HCT116 (cell line): ENCODE data around the gene GALK2. TPM values are rescaled to one million over a fixed set of nuclear protein-coding genes. Genes with fewer than 3 reads are reported as not detected.

Experiments used
- ATAC-seq: fragments of 200-7000 bp; cut with Tn5 transposase; 2 replicates; pipeline ENCODE4 v1.9.1; 2020; ENCODE audit warnings: mild to moderate bottlenecking, moderate library complexity
- BruUV-seq: library from RNA; stranded (reverse); fragments of 400-500 nt; replicated peaks from 2 replicates; lab custom pipeline; 2021; lab: Mats Ljungman, UMichigan
- CTCF ChIA-PET: fragments of 300-600 bp; sonication (Branson Sonifier 250); formaldehyde crosslinking; loops from one replicate; lab custom pipeline; 2021; ENCODE audit warnings: antibody characterized with exemption; lab: Charles Lee
- POLR2A ChIA-PET: fragments of 300-600, 350-600 bp; sonication (Branson Sonifier 250); formaldehyde crosslinking; loops from one replicate; lab custom pipeline; 2021; ENCODE audit warnings: antibody characterized with exemption; lab: Charles Lee
- RAD21 ChIA-PET, 2 experiments: fragments of 300-600 bp; sonication (Branson Sonifier 250); formaldehyde crosslinking; loops; one replicate each; lab custom pipeline; 2023; ENCODE audit warnings: low total read pairs in 2 of 2; ENCODE audit not compliant: uncharacterized antibody in 2 of 2, unreplicated experiment in 2 of 2, low non-redundant PET in 1 of 2; lab: Charles Lee
- DNase-seq: peaks from one replicate; pipeline ENCODE4 v3.0.0-alpha.2; 2010; ENCODE audit warnings: low read depth, low spot score
- H2AFZ ChIP-seq: fragments of 200-600 bp; shearing (Covaris generic), sonication (generic); 2 replicates; pipeline ENCODE4 v1.6.1; 2017; ENCODE audit warnings: low read depth, mixed run types, mixed read lengths, antibody characterized with exemption, low read length; ENCODE audit not compliant: poor library complexity, severe bottlenecking
- H3K27ac ChIP-seq: 2 replicates; pipeline ENCODE4 v1.5.1; 2012; ENCODE audit warnings: low read depth, low read length
- H3K27me3 ChIP-seq: fragments of 200-600 bp; sonication (generic); 2 replicates; pipeline ENCODE4 v1.6.1; 2016; ENCODE audit warnings: mixed run types, low read length, mixed read lengths; ENCODE audit not compliant: insufficient read depth
- H3K36me3 ChIP-seq, 2 experiments: fragments of 200-500 bp in 1 of 2; fragments of 200-600 bp in 1 of 2; sonication (Bioruptor generic) in 1 of 2; sonication (generic) in 1 of 2; 2 replicates each; pipeline versions ENCODE4 v1.5.1 to v1.6.1; 2014 to 2016; ENCODE audit warnings: low read length in 2 of 2, inconsistent platforms in 1 of 2, mixed read lengths in 1 of 2, mixed run types in 1 of 2; ENCODE audit not compliant: insufficient read depth in 2 of 2, control insufficient read depth in 1 of 2
- H3K4me1 ChIP-seq, 2 experiments: fragments of 200-600 bp in 1 of 2; sonication (generic) in 1 of 2; 2 replicates each; pipeline versions ENCODE4 v1.5.1 to v1.6.1; 2012 to 2017; ENCODE audit warnings: low read length in 2 of 2, inconsistent platforms in 1 of 2, mild to moderate bottlenecking in 1 of 2, mixed read lengths in 1 of 2, mixed run types in 1 of 2, moderate library complexity in 1 of 2; ENCODE audit not compliant: insufficient read depth in 2 of 2, control insufficient read depth in 1 of 2
- H3K4me2 ChIP-seq: fragments of 200-600 bp; sonication (generic); 2 replicates; pipeline ENCODE4 v1.6.1; 2017; ENCODE audit warnings: mixed run types, low read length, mixed read lengths
- H3K4me3 ChIP-seq, 2 experiments: fragments of 200-600 bp in 1 of 2; sonication (generic) in 1 of 2; replicated peaks in 1 of 2; 2 replicates each; pipeline ENCODE4 v1.5.1; 2011 to 2016; ENCODE audit warnings: low read length in 2 of 2, control low read depth in 1 of 2, low read depth in 1 of 2, mild to moderate bottlenecking in 1 of 2, mixed read lengths in 1 of 2, mixed run types in 1 of 2
- H3K79me2 ChIP-seq: fragments of 200-600 bp; sonication (generic); 2 replicates; pipeline ENCODE4 v1.6.1; 2017; ENCODE audit warnings: mild to moderate bottlenecking, mixed run types, low read length, moderate library complexity, mixed read lengths; ENCODE audit not compliant: insufficient read depth
- H3K9ac ChIP-seq: fragments of 200-600 bp; sonication (generic); 2 replicates; pipeline ENCODE4 v1.6.1; 2016; ENCODE audit warnings: low read length, mixed read lengths
- H3K9me2 ChIP-seq: fragments of 200-600 bp; sonication (generic), shearing (Covaris generic); 2 replicates; pipeline ENCODE4 v1.6.1; 2017; ENCODE audit warnings: mixed run types, mild to moderate bottlenecking, moderate library complexity; ENCODE audit not compliant: insufficient read depth
- H3K9me3 ChIP-seq, 2 experiments: fragments of 200-500 bp in 1 of 2; fragments of 200-600 bp in 1 of 2; sonication (Bioruptor generic) in 1 of 2; sonication (generic) in 1 of 2; 2 replicates each; pipeline ENCODE4 v1.6.1; 2014 to 2017; ENCODE audit warnings: low read length in 2 of 2, mixed read lengths in 2 of 2, inconsistent platforms in 1 of 2, low read depth in 1 of 2, mild to moderate bottlenecking in 1 of 2, mixed run types in 1 of 2, moderate library complexity in 1 of 2; ENCODE audit not compliant: control insufficient read depth in 1 of 2, insufficient read depth in 1 of 2
- H4K20me1 ChIP-seq: fragments of 200-600 bp; sonication (generic), shearing (Covaris generic); 2 replicates; pipeline ENCODE4 v1.6.1; 2017; ENCODE audit warnings: mixed run types, mild to moderate bottlenecking, moderate library complexity; ENCODE audit not compliant: insufficient read depth
- ATF3 ChIP-seq: IDR thresholded peaks from 2 replicates; pipeline ENCODE4 v1.6.1; 2012
- CBX3 ChIP-seq: IDR thresholded peaks from 2 replicates; pipeline ENCODE4 v1.6.1; 2012; ENCODE audit warnings: low read depth
- EGR1 ChIP-seq: IDR thresholded peaks from 2 replicates; pipeline ENCODE4 v1.6.1; 2012; ENCODE audit warnings: low read depth
- JUND ChIP-seq: IDR thresholded peaks from 2 replicates; pipeline ENCODE4 v1.6.1; 2012
- POLR2AphosphoS5 ChIP-seq: IDR thresholded peaks from 2 replicates; pipeline ENCODE4 v1.6.1; 2011; ENCODE audit warnings: mild to moderate bottlenecking, low read depth, low read length, moderate library complexity
- RAD21 ChIP-seq: IDR thresholded peaks from 2 replicates; pipeline ENCODE4 v1.6.1; 2012; ENCODE audit warnings: low read depth, mild to moderate bottlenecking
- SIN3A ChIP-seq: IDR thresholded peaks from 2 replicates; pipeline ENCODE4 v1.6.1; 2012; ENCODE audit warnings: low read depth
- SRF ChIP-seq: IDR thresholded peaks from 2 replicates; pipeline ENCODE4 v1.6.1; 2012; ENCODE audit warnings: low read depth
- TCF7L2 ChIP-seq: IDR thresholded peaks from 2 replicates; pipeline ENCODE4 v1.7.0; 2011; ENCODE audit warnings: borderline replicate concordance, inconsistent platforms; ENCODE audit not compliant: insufficient read depth, insufficient read length; ENCODE audit errors: extremely low read depth
- YY1 ChIP-seq: IDR thresholded peaks from 2 replicates; pipeline ENCODE4 v1.6.1; 2011; ENCODE audit warnings: low read length, low read depth, moderate library complexity, mild to moderate bottlenecking; ENCODE audit not compliant: insufficient replicate concordance; ENCODE audit errors: extremely low read depth
- ZBTB33 ChIP-seq: IDR thresholded peaks from 2 replicates; pipeline ENCODE4 v1.6.1; 2011; ENCODE audit warnings: mild to moderate bottlenecking, low read length, moderate library complexity; ENCODE audit not compliant: insufficient replicate concordance; ENCODE audit errors: extremely low read depth
- ZNF274 ChIP-seq: fragments of 200-500 bp; sonication (Bioruptor generic); IDR thresholded peaks from 2 replicates; pipeline ENCODE4 v1.6.1; 2014; ENCODE audit warnings: mild to moderate bottlenecking, low read depth, low read length, inconsistent platforms
- intact Hi-C: fragments of 100-400 bp; cut with micrococcal nuclease; formaldehyde crosslinking; loops from 2 replicates; pipeline ENCODE4 v1.10.0; 2022
- total RNA-seq: library from RNA; stranded (reverse); gene quantifications from one replicate; pipeline ENCODE4 v1.2.1, GENCODE V29; 2021; ENCODE audit not compliant: unreplicated experiment

GALK2 gene
- total RNA-seq, 1 experiment from 2014 or later = 18.7 TPM

- no TSS peak for BruUV-seq
- Histone ChIP-seq H3K9ac (no peak overlapping the region), H3K4me3 (no peak overlapping the region), H3K79me2 (no peaks in the 10 kb centered on the region), H4K20me1 (no peaks in the 10 kb centered on the region), H3K36me3 (no peaks in the 10 kb centered on the region), H3K27me3 (no peaks in the 10 kb centered on the region), H2AFZ (no peak overlapping the region), H3K9me2 (no peaks in the 10 kb centered on the region), H3K4me1 (no peaks in the 10 kb centered on the region), H3K4me2 (no peak overlapping the region), H3K27ac (no peak overlapping the region), H3K9me3 (no peaks in the 10 kb centered on the region)
- ATAC-seq (no peak), DNase-seq (no peak)
- CTCF ChIA-PET = no interaction called here
- intact Hi-C loops = no loop called here
- TF ChIP-seq SIN3A = no peak
- TF ChIP-seq ATF3 = no peak
- TF ChIP-seq POLR2AphosphoS5 = no peak
- TF ChIP-seq ZNF274 = no peak
- RAD21 ChIA-PET = no interaction called here
- POLR2A ChIA-PET = interaction anchor here (0.7 kb wide), 1 partner anchor 291 kb away, joined by 3 read pairs; no protein-coding TSS in a partner anchor
Measured at GRCh38 chr15:49327927-49328326, 157.9 kb downstream of the GALK2 start.

- H3K9me3 ChIP-seq = no peaks in the 10 kb centered on the region
- no peaks in the 10 kb centered on the region for H4K20me1 ChIP-seq
- POLR2A ChIA-PET = no interaction called here
- no peaks in the 10 kb centered on the region for H3K79me2 ChIP-seq
- H3K9me2 ChIP-seq = no peaks in the 10 kb centered on the region
- no peak overlapping the region for H2AFZ ChIP-seq
- no peaks in the 10 kb centered on the region for H3K36me3 ChIP-seq
- no peaks in the 10 kb centered on the region for H3K27me3 ChIP-seq
- RAD21 ChIA-PET = no interaction called here
- TF ChIP-seq JUND (no peak), YY1 (no peak), SRF (no peak), SIN3A (no peak), ATF3 (no peak), EGR1 (no peak), CBX3 (no peak), RAD21 (no peak), ZBTB33 (no peak), TCF7L2 (no peak)
- TF ChIP-seq, all 23 proteins: peak for 0
- no peak overlapping the region for H3K9ac ChIP-seq
- no peak for DNase-seq
- CTCF ChIA-PET = no interaction called here
- no TSS peak for BruUV-seq
- no peak overlapping the region for H3K4me2 ChIP-seq
- no peak for ATAC-seq
- H3K4me3 ChIP-seq = no peak overlapping the region
- H3K27ac ChIP-seq = no peak overlapping the region
- intact Hi-C loops = no loop called here
- no peaks in the 10 kb centered on the region for H3K4me1 ChIP-seq
Measured at GRCh38 chr15:49328941-49329340, 158.9 kb downstream of the GALK2 start.
